ENCODE data around the gene ZNF385B.

GRCh38 chr2:179814050-179814449 lies 47.4 kb downstream of the ZNF385B start:
- no peak for TF ChIP-seq NR2F2 (IDR thresholded peaks at IDR 0.05)
- TF ChIP-seq CTCF (IDR thresholded peaks at IDR 0.05; ENCODE audit: low read depth, low read length, missing input control): no peak
- no peak for TF ChIP-seq TAF1 (conservative IDR thresholded peaks at IDR 0.05)
- TF ChIP-seq RAD21 (IDR thresholded peaks at IDR 0.05): no peak
- no peak for TF ChIP-seq REST (IDR thresholded peaks at IDR 0.05)
- no peak for TF ChIP-seq ATF3 (IDR thresholded peaks at IDR 0.05)
- no peak for TF ChIP-seq EGR1 (IDR thresholded peaks at IDR 0.05; ENCODE audit: low read depth in 2 of 2)
- TF ChIP-seq YY1 (IDR thresholded peaks at IDR 0.05): no peak
- TF ChIP-seq SP1 (IDR thresholded peaks at IDR 0.05): no peak
- TF ChIP-seq GABPA (IDR thresholded peaks at IDR 0.05 in 1 of 2, conservative IDR thresholded peaks at IDR 0.05 in 1 of 2): no peak
